GM18873 (cell line): ENCODE results near the gene RAPGEF4.

Source experiments
- ATAC-seq: cut with Tn5 transposase; IDR thresholded peaks from one replicate; pipeline ENCODE4 v1.9.1; 2021; ENCODE audit warnings: mild to moderate bottlenecking, moderate library complexity, moderate number of reproducible peaks; ENCODE audit not compliant: unreplicated experiment, low FRiP score

RAPGEF4 gene

DNA sequence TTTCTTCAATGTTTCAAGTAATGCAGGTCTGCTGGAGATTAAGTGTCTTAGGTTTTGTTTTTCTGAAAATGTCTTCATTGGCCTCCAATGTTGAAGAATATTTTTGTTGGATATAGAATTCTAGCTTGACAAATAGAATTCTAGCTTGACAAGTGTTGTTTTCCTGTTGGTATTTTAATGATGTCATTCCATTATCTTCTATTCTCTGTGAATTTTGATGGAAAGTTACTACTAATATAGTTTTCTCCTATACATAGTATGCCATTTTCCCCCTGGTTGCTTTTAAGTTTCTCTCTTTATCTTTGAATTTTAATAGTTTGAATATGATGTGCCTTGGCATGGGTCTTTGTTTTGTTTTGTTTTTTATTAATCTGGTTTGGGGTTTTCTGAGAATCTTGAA, 119.9 kb downstream of the RAPGEF4 start:
- ATAC-seq: no peak

DNA sequence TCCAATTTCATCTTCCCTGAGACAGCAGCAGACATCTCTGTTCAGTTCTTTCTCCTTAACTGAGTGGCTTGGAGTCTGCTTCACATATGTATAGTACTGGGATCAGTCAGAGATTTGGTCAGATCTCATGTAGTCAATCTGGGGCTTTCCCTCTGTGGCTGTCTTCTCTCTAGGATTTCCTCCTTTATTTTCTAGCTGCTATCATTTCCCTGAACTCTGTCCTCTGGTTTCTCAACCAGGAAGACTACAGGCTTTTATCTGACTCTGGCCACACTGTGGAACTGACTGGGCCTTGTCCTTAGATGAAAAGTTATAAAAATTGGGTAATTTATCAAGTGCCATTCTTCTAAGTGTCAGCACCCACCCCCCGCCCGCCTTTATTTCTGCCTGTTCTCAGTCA, 121.0 kb downstream of the RAPGEF4 start:
- ATAC-seq: no peak

DNA sequence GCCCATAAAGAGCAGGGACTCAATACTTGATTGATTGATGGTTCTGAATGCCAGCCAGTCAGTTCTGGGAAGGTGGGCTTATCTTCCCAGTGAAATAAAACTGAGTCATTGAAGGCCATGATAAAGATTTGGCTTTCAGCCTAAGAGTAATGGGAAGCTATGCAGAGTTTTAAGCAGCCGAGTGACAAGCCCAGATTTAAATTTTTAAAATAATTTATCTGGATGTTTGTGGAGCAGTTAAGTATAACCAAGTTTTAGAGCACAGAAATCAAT, 122.8 kb downstream of the RAPGEF4 start:
- no peak for ATAC-seq

DNA sequence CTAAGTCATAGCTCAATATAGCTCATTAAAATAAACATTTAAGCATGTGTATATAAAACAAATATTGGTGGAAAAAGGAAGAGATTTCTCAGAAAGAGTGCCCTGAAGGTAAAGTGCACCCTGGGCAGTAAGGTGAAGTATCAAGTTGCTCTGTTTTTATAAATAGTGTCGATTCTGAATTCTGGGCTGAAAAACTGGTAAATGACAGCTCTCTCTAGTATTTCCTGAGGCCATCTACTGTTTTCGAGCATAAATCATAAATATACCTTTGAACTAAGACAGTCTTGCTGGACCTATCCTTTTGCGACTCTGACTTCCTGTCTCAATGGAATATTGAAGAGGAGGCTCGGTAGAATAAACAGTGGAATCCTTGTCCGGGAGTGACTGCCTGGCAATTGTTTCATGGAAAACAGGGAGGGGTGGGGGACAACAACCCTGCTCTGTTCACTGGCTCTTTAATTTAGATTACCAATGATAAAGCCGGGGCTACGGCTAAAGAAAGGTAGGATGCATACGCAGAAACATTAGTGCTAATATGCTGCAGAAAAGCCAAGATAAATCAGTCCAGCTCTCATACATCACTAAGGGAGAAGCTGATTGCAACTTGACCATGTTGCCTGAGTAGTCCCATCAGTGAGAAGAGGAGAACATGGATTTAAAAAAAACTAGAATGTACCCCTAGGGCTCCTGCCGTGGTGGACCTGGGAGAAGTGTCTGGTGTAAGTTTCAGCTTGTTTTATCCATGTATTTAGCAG, 124.1 kb downstream of the RAPGEF4 start:
- no peak for ATAC-seq

DNA sequence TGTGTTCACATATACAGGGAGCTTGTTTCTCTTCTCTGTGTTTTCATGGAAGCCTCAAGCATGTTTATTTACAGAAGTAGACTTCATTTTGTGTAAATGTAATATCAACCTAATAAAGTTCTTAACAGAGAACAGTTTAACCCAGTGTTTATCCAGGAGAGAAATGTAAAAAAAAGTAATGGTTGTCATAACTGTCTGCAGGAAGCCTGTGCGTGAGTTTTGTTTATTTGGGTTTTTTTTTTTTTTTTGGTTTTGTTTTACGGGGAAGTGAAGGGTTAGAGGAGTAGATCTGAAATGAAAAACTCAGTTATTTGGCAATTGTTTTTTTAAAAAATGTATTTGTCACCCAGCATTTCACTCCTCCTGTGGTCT, 124.7 kb downstream of the RAPGEF4 start:
- ATAC-seq: no peak

DNA sequence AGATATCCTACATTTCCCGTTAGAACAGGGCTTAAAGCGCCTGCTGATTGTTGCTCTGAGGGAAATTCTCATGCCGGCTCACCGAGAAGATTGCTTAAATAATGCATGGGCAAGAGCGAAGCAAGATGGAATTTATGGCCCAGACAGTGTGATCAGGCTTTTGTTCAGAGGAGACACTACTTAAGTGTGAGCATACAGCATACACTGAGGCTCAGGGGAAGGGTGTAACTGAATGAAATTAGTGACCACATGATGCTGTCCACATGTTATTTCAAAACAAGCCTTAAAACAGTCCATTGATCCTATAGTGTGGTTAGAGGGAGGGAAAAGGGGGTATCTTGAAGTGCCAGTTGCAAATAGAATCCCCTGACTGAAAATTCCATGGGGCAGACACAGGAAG, 125.5 kb downstream of the RAPGEF4 start:
- no peak for ATAC-seq

DNA sequence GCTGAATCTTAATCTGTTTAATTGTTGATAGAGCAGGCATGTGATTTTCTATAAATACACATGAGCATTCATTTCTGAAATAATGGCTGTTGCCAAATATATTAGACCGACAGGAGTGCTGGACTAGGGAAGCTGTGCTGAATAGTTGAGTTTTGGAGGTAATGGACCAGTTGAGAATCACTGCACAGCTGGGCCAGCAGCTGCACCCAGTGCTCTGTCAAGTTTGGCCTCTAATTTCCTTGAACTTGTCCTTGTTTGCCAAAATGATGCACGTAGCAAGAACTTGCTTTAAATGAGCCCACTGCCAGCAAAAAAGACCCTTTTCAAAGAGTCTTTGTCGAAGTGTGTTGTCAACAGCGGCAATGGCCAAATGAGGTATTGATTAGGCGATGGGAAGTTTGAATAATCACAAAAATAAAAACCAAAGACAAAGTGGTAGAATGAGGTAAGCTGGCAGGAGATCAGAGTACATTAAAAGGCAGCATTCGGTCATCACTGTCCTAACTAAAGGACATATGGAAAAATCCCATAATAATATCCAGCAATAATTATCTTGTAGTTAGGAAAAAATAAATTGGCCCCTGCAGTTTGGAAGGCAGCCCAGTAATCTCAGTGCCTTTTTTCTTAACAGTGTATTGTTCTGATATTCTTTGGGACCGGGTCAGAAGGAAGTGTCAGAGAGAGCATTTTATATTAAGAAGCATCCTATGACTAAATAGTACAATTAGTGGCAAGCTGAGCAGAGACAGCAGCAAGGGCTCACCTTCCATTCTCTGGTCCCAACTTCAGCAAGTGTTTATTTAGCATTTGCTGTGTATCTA, 126.2 kb downstream of the RAPGEF4 start:
- ATAC-seq: no peak

DNA sequence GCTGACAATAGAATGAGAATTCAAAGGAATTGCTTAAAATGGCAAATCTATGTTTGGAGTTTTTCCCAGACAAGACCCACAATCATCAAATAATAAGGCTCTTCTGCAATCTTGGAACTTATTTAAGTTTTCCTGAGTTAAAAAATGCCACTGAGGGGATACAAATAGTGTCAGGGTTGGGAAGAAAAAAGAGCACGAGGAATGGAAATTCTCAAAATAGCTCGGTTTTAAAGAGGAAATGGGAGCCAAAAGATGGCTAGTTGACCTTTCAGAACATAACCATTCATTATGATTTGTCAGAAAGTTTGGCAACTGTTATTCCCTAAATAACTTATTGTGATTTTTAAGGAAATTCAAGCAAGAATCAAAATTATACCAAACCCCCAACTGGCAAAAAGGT, 127.7 kb downstream of the RAPGEF4 start:
- no peak for ATAC-seq

DNA sequence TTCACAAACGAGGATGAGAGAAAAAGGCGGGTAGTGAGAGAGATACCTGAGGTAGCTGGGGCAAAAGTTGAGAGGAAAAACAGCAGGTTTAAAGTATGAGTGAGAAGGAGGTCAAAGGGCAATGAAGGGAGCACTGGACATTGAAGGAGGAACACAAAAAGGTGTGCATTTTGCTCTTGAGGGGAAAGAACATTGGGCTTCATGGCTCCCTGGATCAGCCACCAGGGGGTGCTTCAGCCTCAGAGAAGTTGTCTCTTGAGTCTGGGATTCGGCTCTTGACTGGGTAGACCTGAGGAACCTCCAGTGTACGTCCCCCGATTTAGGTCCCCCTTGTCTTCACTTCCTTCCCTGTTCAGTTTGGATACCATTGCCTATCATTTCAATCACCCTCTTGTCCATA, 128.5 kb downstream of the RAPGEF4 start:
- no peak for ATAC-seq

DNA sequence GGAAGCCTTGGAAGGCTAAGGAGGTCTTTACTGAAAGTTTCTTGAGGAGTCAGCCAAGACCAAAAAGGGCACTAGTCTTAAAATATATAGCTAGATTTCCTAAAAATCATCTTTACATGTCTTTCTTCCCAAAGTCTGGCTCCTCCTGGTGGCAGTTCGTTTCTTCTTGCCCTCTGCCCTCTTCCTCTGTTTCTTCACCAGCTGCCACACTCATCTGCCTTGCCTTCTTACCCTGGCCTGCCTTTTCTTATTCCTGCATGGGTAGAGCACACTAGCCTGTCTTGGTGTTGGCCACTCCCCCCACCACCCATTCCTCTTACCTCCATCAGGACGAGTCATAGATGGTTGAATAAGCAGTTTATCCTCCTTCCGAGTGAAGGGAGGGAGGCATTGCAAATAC, 129.8 kb downstream of the RAPGEF4 start:
- ATAC-seq: no peak

DNA sequence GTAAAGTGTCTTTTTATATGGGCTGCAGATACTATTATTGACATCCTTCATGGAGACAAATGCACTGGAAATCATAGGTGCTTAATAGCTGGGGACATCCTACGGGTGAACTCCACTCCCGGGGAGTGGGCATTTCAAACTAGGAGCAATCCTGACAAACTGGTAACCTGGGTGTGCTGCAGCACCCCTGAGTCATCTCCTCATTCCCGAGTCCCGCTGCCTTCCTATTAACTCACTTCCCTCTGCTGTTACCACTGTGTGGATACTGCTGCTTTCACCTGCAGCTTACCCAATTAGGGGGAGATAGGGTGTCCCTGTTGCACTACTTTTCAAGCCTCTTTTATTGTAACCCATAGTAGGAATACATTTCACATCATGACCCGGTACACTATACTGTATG, 134.2 kb downstream of the RAPGEF4 start:
- ATAC-seq: no peak

DNA sequence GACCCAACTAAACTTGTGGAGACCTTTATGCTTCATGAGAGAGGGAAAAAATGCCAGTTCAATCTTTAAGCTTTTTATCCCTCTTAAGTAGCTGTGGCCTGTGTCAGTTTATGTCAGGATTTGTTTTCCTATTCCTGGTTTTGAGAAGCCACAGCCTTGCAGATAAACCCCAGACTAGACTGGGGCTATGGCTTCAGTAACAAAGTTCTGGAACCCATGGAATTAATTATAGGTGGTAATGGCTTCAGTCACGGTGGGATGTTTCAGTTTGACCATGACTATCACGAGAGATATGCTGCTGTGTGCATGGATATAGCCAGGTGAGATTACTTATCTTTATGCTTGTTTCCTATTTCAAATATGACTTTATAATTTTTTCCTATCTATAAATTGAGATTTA, 134.8 kb downstream of the RAPGEF4 start:
- ATAC-seq: no peak

DNA sequence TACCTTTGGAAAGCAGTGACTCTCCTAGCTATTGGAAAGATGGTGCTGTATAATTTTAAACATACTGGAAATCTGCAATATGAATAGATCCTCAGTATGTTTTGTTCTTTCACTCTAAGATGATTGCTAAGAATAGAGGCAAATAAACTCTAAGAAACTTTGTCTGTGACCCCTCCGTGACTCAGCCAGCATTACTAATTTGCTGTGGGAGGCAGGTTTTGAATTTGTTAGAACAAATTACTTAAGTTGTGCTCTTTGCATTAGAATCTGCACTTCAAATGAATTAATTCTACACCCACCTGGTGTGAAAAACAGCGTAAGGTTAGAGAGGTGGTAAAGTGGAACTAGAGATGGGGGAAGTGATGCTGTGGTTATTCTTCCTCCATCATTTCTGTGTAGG, 142.2 kb downstream of the RAPGEF4 start:
- no peak for ATAC-seq

DNA sequence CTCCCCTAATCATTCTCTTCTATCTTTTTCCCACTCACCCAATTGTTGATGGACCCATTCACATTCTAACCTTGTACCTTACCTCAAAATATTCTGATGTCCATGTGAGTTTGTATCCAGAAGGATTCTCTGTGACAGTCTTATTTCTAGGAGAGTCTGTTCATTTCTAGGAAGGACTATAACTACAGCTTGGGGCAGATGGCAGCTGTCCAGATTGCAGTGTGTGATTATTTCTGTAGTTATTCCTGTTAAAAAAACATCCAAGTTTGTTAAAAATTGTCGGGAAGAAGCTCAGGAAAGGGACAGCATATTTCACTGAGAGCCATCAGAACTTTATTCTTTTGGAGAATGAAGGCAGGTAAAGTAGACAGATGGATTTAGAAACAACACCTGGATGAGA, 142.6 kb downstream of the RAPGEF4 start:
- no peak for ATAC-seq

DNA sequence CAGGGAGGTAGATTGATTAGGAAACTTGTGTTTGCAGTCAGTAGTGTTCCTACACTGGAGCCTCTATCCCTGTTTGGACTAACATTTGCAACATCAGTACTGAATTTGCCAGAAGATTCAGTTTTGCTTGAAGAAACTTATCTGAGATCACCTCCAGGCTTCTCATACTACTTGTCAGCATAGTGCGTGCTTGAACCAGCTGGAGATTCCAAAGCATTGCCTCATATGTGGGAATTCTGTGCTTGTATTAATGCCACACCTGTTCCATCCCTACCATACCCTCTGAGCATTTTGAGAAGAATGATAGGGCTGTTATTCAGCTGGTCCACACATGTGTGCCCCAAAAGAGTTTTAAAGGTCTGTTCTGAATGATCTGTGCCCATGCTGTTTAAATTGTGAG, 148.7 kb downstream of the RAPGEF4 start:
- no peak for ATAC-seq

DNA sequence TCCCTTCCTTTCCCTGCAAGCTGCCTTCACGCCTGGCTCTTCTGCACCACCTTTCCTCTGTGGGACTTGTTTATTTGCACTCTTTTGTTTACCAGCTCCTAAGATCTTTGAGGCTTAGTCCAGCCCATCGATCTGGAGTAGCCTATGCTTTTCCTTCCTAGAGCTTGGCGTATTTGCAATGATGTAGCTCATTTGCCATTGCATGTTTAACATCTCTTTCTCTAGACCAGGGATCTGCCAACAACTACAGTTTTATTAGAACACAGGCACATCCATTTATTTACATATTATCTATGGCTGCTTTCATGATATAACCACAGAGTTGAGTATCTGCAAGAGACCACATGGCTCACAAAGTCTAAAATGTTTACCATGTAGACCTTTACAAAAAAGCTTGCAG, 150.4 kb downstream of the RAPGEF4 start:
- ATAC-seq: no peak

DNA sequence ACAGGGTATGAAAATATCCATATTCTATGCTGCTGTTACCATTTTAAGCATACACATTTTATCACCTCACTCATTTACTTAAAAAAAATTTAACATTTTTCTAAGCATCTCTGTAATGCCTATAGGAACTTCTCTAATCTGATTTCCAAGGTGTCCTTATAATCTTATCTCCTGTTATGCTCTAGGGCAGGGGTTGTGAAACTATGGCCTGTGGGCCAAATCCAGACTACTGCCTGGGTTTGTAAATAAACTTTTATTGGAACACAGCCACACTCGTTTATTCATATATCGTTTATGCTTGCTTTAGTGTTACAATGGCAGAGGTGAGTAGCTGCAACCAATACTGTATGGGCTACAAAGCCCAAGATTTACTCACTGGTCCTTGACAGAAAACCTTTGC, 151.6 kb downstream of the RAPGEF4 start:
- ATAC-seq: no peak

DNA sequence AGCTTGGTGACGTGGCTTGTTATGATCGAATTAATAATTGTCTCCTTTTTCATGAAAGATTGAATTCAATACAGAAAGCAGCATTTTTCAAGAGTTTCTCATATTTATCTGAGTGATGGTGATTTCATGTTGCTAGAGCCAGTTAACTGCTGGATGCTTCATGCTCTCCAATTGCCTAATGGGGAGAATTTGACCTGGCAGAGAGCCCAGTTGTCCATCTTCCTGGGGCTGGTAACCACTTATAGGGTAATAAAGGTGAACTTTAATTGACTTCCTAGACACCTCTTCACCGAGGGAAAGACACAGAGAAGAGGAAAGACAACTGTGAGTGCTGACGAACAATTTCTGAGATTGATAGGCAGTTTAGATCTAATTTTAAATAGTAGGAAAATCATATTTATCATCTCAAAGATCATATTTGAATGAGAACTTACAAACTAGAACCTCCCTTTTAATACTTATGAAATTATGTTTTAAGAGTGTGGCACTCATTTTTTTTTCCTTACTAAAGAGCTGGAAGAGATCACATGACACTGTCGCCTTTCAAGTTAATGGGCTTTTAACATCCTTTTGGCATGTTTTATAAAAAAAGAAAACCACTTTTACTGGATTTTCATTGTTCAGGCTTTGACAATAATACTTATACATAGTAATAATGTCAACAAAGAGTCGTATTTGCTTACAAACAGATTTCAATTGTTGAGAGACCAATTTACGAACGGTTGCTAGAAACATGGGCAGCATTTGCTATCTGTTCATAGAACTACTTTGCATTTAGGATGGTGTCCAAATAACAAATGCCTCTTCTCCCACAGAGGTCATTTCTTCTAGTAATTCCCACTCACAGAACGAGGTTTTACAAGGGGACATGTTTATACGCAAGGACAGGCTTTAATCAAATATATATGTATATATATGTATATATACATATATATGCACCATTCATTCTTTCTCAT, 153.3 kb downstream of the RAPGEF4 start:
- ATAC-seq: no peak

DNA sequence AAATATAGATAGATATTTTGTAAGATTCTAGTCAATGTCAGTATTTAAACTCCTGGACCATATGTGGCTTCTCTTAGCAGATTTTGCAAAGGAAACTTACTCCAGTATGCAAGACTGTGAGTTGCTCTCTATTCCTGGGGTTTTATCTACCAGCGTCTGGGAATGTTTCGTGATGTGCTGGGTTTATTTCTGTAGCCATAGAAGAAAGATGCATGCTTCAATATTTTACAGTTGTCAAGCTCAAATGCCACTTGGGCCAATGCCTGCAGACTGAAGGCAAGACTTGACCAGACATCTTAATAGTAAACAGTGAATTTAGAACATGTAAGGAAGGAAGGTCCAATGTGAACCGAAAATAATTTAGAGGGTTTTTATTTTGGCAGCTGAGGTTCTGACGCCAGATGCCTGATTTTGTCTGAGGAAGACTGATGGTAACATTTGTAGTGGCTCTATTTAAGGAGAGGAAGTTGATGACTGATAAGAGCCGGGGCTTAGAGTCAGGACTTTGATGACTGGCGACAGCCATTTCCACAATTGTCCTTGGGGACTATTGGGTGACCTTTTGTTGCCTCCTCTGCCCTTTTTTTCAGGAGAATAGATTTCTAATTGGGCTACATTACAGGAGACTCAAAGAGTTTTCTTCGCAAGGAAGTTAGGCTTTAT, 154.3 kb downstream of the RAPGEF4 start:
- ATAC-seq: no peak

DNA sequence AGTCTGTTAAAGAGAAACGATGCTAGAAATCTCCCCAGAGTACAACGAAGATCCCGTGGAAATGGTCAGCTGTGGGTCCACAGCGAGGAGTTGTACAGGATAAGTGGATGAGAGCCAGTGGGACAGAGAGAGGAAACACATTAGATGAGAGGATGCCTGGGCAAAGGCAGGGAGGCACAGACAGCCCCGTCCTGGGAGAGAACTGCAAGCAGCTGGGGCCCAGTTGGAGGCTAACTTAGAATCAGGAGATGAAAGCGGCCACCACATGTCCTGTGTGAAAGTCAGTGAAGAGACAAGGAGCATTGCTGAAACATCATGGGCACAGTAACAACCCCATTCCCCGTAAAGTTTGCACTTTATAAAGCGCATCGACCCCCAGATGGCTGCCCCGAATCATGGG, 157.5 kb downstream of the RAPGEF4 start:
- no peak for ATAC-seq

DNA sequence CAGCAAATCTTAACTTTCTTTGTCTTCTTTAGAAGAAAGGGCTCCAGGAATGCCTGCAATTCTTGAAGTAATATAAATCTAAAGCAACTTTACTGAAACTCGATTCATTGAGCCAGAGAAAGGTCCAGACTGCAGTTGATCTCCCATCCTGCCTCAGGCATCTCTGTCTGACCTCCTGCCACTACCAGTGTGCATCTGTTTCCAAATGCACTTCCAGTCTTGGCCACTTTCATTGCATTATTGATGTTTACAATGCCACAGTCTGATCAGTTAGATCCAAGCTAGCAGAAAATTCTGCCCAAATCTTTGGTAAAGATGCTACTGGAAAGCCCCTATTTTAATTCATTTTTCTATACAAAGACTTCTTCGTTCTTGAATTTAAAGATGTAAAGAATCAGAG, 158.0 kb downstream of the RAPGEF4 start:
- ATAC-seq: no peak
